ENCODE measurements around the gene INTS14. TPM values are rescaled to one million over a fixed set of nuclear protein-coding genes. Genes with fewer than 3 reads are reported as not detected.

The INTS14 gene
- total and polyA plus RNA-seq, 9 of the 15 experiments (the other 6 are each of a cell fraction or from before 2014, with no cell fraction given) = 30.5 to 92.4 (median 46.5) TPM

GRCh38 chr15:65551183-65551582 lies 59.7 kb downstream of the INTS14 start (continued):
- TF ChIP-seq CTBP1 (IDR thresholded peaks at IDR 0.05; ENCODE audit: borderline replicate concordance) (no peak), ZEB2 (IDR thresholded peaks at IDR 0.05) (0 out of 2 replicates have a peak, but pooled peaks have one; percentile 46), NFIC (IDR thresholded peaks at IDR 0.05) (peak; percentile 69), MAFK (IDR thresholded peaks at IDR 0.05; ENCODE audit: low read length) (peak; percentile 62), SOX6 (IDR thresholded peaks at IDR 0.05) (peak; percentile 81), NCOA2 (IDR thresholded peaks at IDR 0.05; ENCODE audit: partially characterized antibody in 2 of 2) (peak in 1 of 2 experiments; percentile 29), FIP1L1 (IDR thresholded peaks at IDR 0.05; ENCODE audit: low read depth, low read length, poor library complexity, severe bottlenecking) (no peak), ARNT (IDR thresholded peaks at IDR 0.05) (peak in 1 of 2 experiments; percentile 44; a peak in 1 of 4 replicates), RBBP5 (IDR thresholded peaks at IDR 0.05; ENCODE audit: borderline replicate concordance, insufficient read depth, low read length, poor library complexity, severe bottlenecking) (peak; percentile 16), SMARCA4 (IDR thresholded peaks at IDR 0.05) (peak; percentile 91), EHMT2 (IDR thresholded peaks at IDR 0.05) (0 out of 2 replicates have a peak, but pooled peaks have one; percentile 16), ATF3 (IDR thresholded peaks at IDR 0.05) (no peak), ATF3 (CRISPR knock-in tag; conservative IDR thresholded peaks at IDR 0.05) (0 out of 2 replicates have a peak, but pooled peaks have one; percentile 34), KLF16 (IDR thresholded peaks at IDR 0.05) (0 out of 2 replicates have a peak, but pooled peaks have one; percentile 26), SMARCC2 (IDR thresholded peaks at IDR 0.05; ENCODE audit: low read depth) (peak; percentile 68; the same call in 1 of the 2 replicates), ZNF316 (IDR thresholded peaks at IDR 0.05) (peak; percentile 88), DACH1 (IDR thresholded peaks at IDR 0.05; ENCODE audit: partially characterized antibody) (peak; percentile 82), GTF2B (IDR thresholded peaks at IDR 0.05; ENCODE audit: extremely low read depth, insufficient read length) (no peak), RCOR1 (IDR thresholded peaks at IDR 0.05; ENCODE audit: borderline replicate concordance in 1 of 2, low read depth in 2 of 2, low read length in 2 of 2) (peak in 1 of 2 experiments; percentile 12; a peak in 1 of 4 replicates), GATAD2A (IDR thresholded peaks at IDR 0.05) (0 out of 2 replicates have a peak, but pooled peaks have one; percentile 24), ARID1B (IDR thresholded peaks at IDR 0.05) (peak; percentile 95), BHLHE40 (IDR thresholded peaks at IDR 0.05; ENCODE audit: low read length) (0 out of 2 replicates have a peak, but pooled peaks have one; percentile 21), BACH1 (tag; IDR thresholded peaks at IDR 0.05) (0 out of 2 replicates have a peak, but pooled peaks have one; percentile 33), HDAC3 (IDR thresholded peaks at IDR 0.05; ENCODE audit: borderline replicate concordance, partially characterized antibody) (no peak), LCOR (CRISPR knock-in tag; IDR thresholded peaks at IDR 0.05) (no peak), TAF9B (IDR thresholded peaks at IDR 0.05; ENCODE audit: partially characterized antibody) (no peak), NBN (IDR thresholded peaks at IDR 0.05; ENCODE audit: low read depth) (0 out of 2 replicates have a peak, but pooled peaks have one; percentile 47), ETV6 (IDR thresholded peaks at IDR 0.05; ENCODE audit: borderline replicate concordance in 1 of 2, low read depth in 2 of 2, low read length in 1 of 2) (no peak), ETV6 (CRISPR knock-in tag; IDR thresholded peaks at IDR 0.05; ENCODE audit: borderline replicate concordance) (no peak), SMARCE1 (IDR thresholded peaks at IDR 0.05) (peak; percentile 73), BDP1 (IDR thresholded peaks at IDR 0.05; ENCODE audit: insufficient read depth, insufficient read length) (no peak), EP300 (IDR thresholded peaks at IDR 0.05; ENCODE audit: low read length) (peak; percentile 74)
